Stimulated activated CD4-positive, alpha-beta T cell treated with anti-CD3 and anti-CD28 coated beads, TNF-alpha, amount 100 ng/mL, for 24 hours (primary cell): ENCODE data around the gene LIN28B.
"Not testable (repeated sequence)": the region's sequence is repeated elsewhere in the genome, so short reads cannot be mapped to it uniquely, and the experiment has no call there.

Experiments used
- DNase-seq, 3 experiments: peaks; one replicate each; pipeline ENCODE4 v3.0.0-alpha.2; 2020; ENCODE audit warnings: low read depth in 3 of 3

The LIN28B gene

DNA sequence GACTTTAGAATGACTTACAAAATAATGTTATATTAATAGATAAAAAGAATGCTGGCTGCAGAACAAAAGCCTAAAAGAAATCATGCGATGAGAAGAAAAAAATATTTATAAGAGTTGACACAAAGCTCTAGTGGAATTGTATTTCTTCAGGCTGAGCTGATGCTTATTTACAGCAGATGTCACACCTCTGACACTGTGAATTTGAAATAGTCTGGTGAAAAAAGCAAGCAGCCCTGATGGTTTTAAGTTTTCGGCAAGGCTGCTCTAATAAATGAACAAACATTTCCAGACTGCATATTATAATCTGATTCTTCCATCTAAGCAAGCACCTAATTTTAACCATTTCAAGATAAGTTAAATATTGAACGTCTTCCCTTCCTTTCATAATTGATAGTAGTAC lies 109.9 kb downstream of the LIN28B start:
- DNase-seq: no peak

DNA sequence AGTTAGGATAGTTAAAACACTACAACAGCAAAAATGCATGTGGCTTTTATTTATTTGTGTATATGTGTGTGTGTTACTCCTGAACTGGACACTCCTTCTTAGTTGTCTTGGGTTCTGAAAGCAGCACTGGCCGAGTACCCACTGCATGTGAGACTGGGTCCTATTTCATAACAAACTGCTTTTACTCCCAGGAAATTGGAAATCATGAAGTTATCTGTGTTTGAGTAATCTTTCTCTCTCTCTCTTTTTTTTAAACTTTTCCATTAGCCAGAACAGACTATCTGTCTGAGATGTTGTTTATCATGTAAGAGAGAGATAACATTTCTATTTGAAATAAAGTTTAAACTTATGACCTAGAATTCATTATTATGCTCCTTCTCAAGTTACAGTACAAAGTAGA lies 110.4 kb downstream of the LIN28B start:
- no peak for DNase-seq

DNA sequence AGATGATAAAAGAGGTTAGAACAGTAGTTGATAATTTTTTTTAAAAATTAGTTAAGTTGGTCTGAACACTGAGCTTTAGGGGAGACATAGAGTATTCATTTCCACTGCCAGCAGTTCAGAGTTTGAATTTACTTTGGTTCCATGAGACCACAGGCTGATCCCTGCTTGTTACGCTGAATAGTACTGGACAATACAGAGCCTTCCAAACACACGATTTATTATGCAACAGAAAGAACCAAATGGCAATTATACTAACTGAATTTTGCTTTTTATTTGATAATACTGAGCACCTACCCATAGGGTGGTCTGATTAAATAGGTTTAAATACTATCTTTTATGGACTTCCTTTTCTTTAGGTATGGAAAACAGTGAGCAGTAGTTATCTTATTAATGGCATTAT lies 111.5 kb downstream of the LIN28B start:
- no peak for DNase-seq

DNA sequence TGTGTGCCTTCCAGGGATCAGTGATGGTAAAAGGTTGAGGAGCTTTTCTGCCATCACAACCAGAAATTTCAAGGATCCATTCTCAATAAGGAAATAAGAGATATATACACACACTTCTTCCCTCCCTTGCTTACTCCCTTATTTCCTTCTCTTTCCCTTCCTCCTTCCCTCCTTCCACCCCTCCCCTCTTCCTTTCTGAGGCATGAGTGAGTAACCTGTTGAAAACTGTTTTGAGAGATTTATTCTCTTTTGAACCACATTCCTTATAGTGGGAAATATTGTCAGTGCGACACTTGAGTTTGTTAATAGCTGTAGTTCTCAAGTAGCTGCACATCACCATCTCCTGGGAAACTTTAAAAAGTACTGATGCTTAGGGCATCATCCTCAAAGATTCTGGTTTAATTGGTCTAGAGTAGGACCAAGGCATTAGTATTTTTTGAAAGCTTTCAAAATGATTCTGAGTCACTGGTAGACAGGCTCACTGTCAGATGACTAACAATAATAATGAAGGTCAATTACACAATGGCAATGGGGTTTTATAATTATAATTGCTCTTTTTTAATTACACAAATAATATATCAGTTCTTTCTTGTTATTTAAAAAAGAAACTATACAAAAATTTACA lies 113.0 kb downstream of the LIN28B start:
- DNase-seq: no peak

DNA sequence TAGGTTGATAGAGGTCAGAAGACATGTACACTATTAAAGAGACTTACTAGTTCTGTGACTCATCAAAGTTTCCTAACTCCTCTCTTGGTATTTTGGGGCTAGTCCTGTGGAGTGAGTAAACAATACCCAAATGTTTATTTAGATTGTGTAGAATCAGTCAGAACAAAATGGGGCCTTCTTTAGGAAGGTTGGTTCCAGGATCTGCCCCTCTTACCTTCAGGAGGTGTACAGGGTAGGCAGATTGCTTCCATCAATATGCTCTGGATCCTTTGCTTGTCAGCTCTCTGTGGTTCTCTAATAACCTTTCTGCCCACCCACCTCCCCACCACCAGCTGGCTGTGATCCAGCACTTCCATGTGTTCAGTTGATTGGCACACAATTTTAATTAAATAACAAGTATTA lies 115.9 kb downstream of the LIN28B start:
- no peak for DNase-seq

DNA sequence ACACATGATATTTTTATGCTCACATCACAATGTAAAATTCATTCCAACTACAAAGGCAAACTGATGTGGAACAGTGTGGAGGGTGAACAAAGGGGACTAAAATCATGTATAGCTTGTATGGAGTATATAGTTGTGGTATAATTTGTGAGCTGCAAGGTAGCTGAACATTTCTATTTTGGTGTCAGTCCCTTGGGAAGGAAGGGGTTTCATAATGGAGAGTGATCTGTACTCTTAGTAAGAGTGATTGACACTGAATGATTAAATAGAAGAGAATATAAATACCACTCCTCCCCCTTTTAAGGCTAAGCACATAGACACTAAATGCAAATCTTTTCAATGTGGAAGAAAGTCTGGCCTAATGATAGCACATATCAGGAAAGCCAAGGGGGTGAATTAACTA lies 118.3 kb downstream of the LIN28B start:
- no peak for DNase-seq

DNA sequence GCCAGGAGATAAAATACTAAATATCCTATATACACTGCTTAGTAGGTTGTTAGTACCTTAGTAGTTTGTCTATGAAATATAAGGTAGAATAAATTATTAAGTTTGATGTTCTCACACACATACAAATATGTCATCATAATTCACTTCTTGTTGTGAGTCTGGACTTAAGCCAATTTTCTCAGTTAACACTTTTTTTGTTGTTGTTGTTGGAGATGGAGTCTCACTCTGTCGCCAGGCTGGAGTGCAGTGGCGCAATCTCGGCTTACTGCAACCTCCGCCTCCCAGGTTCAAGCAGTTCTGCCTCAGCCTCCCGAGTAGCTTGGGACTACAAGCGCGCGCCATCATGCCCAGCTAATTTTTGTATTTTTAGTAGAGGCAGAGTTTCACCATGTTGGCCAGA lies 119.5 kb downstream of the LIN28B start:
- DNase-seq: not testable (repeated sequence)

DNA sequence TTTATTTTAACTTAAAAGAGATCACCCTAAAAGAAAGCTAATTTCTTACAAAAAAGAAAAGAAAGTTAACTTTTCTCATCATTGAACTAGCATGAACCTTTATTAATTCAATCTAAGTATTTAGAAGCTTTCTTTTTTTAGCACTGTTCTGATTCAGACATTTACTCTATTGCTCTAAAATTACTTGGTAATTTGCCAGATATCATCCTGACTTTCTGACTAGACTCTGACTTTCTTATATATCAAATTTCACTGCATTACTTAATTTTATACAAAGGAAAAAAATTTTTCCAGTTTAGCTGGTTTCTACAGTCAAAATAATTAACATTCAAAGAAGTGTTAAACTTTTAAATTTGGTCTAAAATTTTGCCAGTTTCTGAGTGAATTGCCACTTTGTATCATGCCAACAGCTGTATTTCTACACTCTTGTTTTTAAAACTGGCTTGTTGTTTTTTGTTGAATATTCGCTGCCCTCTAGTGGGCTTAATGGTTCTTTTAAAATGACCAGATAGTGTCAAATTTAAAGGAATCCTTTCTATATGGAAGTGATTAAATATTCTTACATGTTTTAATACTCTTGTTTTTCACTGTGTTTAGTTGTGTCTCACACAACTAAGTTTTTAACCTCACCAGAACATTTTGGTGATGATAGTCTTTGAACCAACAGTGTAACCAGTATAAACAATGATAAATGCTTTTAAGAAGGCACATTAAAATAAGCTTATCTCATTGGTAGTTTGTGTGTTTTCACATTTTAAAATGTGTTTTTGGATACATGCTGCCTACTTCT lies 120.9 kb downstream of the LIN28B start:
- no peak for DNase-seq

DNA sequence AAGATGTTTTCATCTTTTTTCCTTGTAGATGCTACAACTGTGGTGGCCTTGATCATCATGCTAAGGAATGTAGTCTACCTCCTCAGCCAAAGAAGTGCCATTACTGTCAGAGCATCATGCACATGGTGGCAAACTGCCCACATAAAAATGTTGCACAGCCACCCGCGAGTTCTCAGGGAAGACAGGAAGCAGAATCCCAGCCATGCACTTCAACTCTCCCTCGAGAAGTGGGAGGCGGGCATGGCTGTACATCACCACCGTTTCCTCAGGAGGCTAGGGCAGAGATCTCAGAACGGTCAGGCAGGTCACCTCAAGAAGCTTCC lies 121.4 kb downstream of the LIN28B start:
- no peak for DNase-seq

DNA sequence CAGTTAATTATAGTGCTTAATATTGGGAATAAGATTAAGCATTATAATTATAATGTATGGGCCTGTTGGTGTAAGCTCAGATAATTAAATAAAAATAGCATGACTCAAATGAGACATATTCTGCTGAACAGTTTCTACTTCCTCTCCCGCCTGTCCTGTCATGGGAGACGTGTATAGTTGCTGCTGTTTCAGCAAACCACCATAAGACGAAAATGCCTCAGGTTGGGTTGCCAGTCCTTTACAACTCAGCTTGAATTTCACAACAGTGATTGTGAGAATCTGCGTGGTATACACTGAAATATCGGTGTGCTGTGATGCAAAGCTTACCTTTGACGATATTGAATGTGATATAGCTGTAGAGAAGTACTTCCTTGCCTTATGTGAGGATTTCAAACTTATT lies 123.4 kb downstream of the LIN28B start:
- DNase-seq: no peak

DNA sequence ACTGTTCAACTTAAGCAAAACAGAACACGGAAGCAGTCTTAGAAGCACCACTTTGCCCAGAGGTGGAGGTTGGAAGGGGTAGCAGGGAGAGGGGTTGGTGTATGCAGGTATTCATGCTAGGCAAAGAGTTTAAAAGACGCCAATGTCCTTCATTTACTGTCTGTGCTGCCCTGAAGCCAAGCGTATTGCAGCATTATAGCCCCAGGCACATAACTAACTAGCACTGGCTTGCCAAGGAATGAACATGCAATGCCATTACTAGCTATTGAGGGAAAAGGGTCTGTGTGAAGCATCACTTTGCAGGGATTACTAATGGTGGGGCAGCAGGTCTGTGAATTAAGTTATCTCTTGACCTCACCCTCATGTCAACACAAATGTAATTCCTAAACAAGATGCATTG lies 124.8 kb downstream of the LIN28B start:
- not testable (repeated sequence) for DNase-seq

DNA sequence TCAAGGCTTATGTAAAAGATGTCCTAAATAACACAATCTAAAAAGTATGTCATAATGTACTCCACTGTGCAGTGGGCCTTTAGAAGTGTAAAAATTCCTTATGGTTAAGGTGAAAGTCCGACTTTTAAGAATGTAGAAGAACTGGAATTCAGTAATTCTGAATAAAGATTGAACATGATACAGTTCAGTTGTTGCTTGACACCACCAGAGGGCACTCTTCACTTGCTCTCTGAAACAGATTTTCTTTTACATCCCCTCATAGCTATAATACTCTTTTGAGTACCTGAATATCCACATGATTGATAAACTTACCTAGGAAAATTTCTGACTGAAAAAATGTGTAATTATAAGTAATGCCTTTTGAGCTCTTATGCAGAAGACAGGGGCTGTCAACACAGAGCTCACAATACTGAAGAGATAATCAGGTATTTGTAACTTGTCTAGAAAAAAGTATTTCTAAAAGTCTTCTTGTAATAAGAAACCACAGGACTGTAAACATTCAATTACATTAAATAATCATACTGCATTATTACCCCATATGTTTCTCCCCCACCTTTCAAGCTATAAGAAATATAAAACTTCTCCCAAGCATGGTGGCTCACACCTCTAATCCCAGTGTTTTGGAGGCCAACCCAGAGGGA lies 130.8 kb downstream of the LIN28B start:
- no peak for DNase-seq

DNA sequence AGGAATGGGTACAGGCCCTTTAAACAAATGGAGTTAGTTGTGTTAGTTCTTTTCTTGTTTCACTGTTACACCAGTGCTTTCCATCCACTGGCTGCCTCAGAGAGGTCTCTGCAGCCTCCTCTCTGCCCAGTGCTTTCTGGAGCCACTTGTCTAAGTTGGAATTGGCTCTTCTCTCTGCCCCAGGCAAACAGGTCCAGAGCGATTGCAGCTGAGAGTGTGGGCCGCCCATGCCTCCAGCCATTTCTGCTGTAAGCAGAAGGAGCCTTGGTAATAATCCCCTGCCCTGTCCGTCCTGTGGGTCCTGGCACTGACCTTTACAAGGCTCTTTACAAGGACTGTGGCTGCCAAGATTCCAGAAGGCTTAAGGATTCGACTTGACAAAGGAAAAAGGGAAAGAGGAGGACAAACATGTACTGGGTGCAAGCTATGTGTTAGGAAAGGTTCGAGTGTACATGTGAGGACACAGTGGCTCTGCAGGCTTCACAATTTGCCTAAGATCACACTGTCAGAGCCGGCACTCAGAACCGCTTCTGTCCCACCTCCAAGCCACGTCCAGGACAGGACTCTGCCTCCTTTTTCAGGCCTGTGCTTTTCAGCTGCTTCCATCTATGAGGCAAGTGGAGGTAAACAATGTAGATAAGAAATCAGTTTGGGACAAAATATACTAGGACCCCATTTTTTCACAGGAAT lies 134.4 kb downstream of the LIN28B start:
- DNase-seq: no peak

DNA sequence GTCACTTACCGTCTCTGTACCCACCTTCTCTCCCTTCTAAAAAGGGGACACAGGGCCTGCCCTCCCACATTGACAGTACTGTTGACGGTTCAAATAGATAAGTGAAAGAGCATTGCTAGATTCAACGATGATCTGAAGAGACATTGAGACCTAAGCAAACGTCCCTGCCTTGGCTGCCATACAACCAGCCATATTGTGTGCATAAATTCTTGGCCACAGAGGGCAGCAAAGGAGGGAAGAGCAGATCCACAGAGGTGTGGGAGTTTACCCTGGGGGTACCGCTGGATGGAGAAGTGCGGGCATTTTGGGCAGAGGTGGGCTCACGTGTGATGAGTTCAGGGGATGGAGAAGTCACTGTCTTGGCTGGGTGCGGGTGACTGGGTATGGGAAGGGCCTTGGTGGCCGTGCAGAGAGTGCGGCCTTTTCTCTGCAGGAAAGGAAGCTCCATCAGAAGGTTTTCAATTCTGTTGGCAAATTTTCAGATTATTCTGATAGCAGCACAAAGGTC lies 137.3 kb downstream of the LIN28B start:
- DNase-seq: no peak

DNA sequence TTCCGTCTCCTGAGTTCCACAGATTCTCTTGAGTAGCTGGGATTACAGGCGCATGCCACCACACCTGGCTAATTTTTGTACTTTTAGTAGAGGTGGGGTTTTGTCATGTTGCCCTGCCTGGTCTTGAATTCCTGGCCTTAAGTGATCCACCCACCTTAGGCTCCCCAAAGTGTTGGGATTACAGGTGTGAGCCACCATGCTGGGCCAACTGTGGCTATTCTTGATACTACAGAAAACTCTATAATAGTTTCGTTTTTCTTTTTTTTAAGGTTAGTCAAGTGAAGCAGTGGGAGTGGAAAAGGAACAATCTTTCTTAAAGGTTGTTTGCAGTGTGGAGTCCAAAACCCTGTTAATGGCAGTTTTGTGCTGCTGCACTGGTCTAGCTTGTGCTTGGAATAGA lies 138.2 kb downstream of the LIN28B start:
- DNase-seq: no peak

DNA sequence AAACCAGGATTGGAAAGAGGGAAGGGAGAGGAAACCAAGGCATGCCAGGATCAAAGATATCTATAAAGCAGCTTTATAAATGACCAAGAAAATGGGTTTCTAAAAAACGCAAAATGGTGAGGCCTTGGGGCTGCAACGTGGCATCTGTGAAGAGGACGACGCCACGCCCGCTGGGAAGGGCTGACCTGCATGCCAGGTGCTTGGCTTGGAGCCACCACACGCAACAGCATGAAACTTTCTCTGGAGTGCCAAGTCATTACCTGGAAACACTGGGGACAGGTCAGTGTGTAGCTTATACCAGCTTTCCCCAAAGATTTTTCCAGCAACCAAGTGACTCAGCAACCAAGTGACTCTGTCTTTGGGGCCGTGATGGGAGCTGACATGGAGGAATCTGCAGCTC lies 140.4 kb downstream of the LIN28B start:
- DNase-seq: no peak

DNA sequence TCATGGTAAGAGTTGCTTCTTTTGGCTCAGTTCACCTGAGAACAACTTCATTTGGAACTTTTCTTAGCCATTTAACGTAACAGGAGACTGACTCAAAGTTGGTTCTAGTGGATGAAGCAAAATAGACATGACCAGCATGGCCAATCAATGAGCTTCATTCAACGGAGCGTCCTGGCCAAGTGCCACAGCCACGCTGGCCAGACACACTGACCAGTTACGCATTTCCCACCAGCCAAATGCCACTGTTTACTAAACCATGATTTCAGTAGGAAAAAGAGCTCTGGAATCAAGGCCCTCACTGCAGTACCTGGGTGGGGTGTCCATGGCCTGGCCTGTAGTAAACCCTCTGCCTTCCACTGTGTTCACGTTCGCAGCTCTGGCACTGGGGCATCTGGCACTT lies 142.5 kb downstream of the LIN28B start:
- no peak for DNase-seq

DNA sequence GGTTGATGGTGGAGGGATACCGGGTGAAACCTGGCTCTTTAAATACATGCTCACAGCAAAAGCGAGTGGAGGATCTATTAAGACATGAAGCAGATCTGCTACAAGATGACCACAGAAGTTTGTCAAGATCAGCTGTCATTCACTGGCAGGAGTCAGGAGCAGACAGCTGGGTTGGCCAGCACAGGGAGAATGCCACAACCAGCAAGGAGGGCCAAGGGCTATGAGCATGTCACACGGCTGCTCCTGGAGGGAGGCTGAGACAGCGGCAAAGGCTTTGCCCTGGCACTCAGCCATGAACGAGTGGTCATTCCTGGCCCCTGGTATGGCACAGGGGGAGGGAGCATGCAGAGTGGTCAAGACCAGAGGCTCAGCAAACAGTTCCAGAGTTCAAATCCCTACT lies 145.3 kb downstream of the LIN28B start:
- DNase-seq: no peak

DNA sequence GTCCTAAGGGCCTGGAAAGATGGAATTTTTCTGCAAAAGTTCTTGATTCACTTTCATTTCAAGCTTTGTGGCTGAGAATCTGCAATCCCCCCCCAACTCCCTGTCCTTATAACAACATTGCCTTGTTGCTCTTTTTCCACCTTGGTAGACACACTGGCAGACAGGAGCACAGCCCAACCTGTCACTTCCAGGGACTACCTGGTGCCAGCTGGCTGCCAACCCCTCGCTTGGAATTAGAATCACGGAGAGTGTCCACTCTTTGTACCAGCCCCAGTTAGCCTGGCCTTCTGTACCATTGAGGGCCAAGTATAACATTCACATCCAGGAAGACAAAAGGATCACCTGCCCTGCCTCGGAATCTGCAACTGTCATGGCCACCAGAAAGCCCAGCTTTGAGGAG lies 148.2 kb downstream of the LIN28B start:
- no peak for DNase-seq

DNA sequence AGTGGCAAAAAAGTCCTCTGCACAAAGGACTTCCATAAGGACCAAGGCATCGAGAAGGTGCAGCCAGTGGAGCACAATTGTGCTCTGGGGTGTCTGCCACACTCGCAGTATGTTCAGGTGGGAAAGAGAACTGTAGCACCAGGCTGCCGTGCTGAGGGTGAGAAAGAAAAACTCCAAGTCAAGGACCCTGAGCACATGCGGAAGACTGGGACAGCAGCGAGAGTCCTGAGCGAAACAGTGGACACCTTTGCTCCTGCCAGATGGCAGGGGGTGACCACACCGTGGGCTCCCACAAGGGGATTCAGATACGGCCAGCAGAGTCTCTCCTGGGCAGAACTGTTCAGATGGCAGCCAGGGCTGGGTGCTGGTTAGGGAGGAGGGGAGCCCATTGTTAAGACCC lies 149.4 kb downstream of the LIN28B start:
- DNase-seq: no peak

DNA sequence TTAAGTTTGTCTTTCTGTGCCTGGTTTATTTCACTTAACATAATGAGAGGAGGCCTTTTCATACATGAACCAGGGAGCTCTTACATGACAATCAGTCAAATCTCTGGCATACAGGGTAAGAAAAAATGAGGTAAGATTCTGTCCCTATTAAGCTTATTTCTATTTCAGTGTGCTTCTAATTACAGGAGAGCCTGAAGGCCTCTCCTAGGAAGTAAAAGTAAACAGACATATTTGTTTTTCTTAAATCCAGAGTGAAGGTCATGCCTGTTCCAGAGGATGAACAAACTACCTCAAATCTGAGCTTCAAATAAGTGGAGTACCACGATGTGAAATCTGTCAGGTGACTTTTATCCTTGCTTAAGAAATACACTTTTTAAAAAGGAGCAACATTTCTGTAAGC lies 150.3 kb downstream of the LIN28B start:
- DNase-seq: no peak

DNA sequence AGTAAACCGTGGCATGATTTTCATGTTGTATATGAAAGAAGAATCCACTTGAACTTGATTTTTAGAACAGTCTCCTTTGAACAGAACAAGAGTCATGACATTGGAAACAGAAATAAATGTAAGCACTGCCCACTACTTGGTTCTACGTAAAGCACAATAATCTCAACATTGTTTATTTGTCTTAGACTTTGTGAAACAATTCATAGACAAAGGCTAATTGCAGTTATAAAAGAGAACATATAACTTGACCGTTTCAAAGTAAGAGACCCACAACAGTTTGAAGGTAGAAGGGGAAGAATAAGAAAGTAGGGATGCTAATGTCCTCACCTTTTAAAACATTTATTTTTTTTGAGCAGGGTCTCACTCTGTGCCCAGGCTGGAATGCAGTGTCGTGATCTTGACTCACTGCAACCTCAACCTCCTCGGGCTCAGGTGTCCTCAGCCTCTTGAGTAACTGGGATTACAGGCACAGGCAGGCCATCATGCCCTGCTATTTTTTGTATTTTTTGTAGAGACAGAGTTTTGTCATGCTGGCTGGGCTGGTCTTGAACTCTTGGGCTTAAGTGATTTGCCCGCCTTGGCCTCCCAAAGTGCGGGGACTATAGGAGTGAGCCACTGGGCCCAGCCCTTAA lies 151.8 kb downstream of the LIN28B start:
- DNase-seq: no peak
